D721Med (cell line): ENCODE measurements around the gene STIM2.

Experiments used
- DNase-seq: peaks from one replicate; pipeline ENCODE4 v3.0.0; 2011; ENCODE audit warnings: low spot score; ENCODE audit not compliant: insufficient read length
- FAIRE-seq: peaks from 2 replicates; lab custom pipeline; 2011; peaks lifted over from hg19 to GRCh38; lab: Jason Lieb, UNC
- CTCF ChIP-seq: IDR thresholded peaks from 2 replicates; pipeline ENCODE4 v1.5.1; 2012; ENCODE audit warnings: mild to moderate bottlenecking, control low read depth; ENCODE audit not compliant: insufficient read depth; ENCODE audit errors: missing control alignments

STIM2 gene

GRCh38 chr4:26837993-26838842 is 22.4 kb upstream of the STIM2 start:
- DNase-seq, result no peak
- no peak for TF ChIP-seq CTCF
- no peak for FAIRE-seq

- TF ChIP-seq CTCF, result no peak
Observed at GRCh38 chr4:26839016-26839415, 21.6 kb upstream of the STIM2 start.

GRCh38 chr4:26839534-26839951 is 21.1 kb upstream of the STIM2 start:
- FAIRE-seq, result no peak
- no peak for DNase-seq
- no peak for TF ChIP-seq CTCF

More at GRCh38 chr4:26839016-26839415, 21.6 kb upstream of the STIM2 start:
- DNase-seq (no peak), FAIRE-seq (no peak)

GRCh38 chr4:26840786-26841185 is 19.9 kb upstream of the STIM2 start:
- TF ChIP-seq CTCF, result no peak
- no peak for FAIRE-seq
- no peak for DNase-seq

GRCh38 chr4:26842911-26843310 is 17.7 kb upstream of the STIM2 start:
- no peak for TF ChIP-seq CTCF
- FAIRE-seq (no peak), DNase-seq (no peak)

- TF ChIP-seq CTCF, result no peak
- FAIRE-seq, result no peak
- no peak for DNase-seq
Observed at GRCh38 chr4:26850528-26850927, 10.1 kb upstream of the STIM2 start.

- TF ChIP-seq CTCF, result no peak
- FAIRE-seq, result no peak
Observed at GRCh38 chr4:26851129-26851528, 9.5 kb upstream of the STIM2 start.

More at GRCh38 chr4:26851129-26851528, 9.5 kb upstream of the STIM2 start:
- no peak for DNase-seq
